Activated T-cell treated with anti-CD3 and anti-CD28 coated beads, Interleukin-2, amount 50 U/mL, for 72 hours (primary cell): ENCODE data around the gene PDS5B. TPM values are rescaled to one million over a fixed set of nuclear protein-coding genes. Genes with fewer than 3 reads are reported as not detected.
"Not testable (repeated sequence)": the region's sequence is repeated elsewhere in the genome, so short reads cannot be mapped to it uniquely, and the experiment has no call there.

Experiments
- ATAC-seq, 2 donors: fragments of 150-1000 bp; cut with Tn5 transposase; replicated peaks in 1 of 2; 2 replicates each; pipeline ENCODE4 v1.10.0; 2021; ENCODE audit warnings: moderate library complexity in 2 of 2, mild to moderate bottlenecking in 1 of 2
- DNase-seq, 2 donors: peaks; one replicate each; pipeline ENCODE4 v3.0.0; 2021 to 2022; ENCODE audit warnings: mixed read lengths in 1 of 2
- H3K27ac Mint-ChIP-seq: one replicate; pipeline ENCODE4 v1.8.0; 2022; ENCODE audit warnings: mild to moderate bottlenecking, moderate library complexity, mixed read lengths
- H3K27me3 Mint-ChIP-seq: one replicate; pipeline ENCODE4 v1.8.0; 2022; ENCODE audit warnings: low read depth, mixed read lengths
- H3K36me3 Mint-ChIP-seq, 2 donors: one replicate each; pipeline ENCODE4 v1.8.0; 2022; ENCODE audit warnings: mixed read lengths in 2 of 2, mild to moderate bottlenecking in 1 of 2; ENCODE audit not compliant: insufficient read depth in 2 of 2
- H3K4me1 Mint-ChIP-seq: one replicate; pipeline ENCODE4 v1.8.0; 2022; ENCODE audit warnings: low read depth, mixed read lengths
- H3K4me3 Mint-ChIP-seq, 2 donors: one replicate each; pipeline ENCODE4 v1.8.0; 2022; ENCODE audit warnings: mild to moderate bottlenecking in 2 of 2, mixed read lengths in 2 of 2, moderate library complexity in 2 of 2
- H3K9me3 Mint-ChIP-seq, 2 donors: one replicate each; pipeline ENCODE4 v1.8.0; 2022; ENCODE audit warnings: mixed read lengths in 2 of 2
- total RNA-seq, 2 donors: library from RNA; stranded (reverse); gene quantifications; one replicate each; pipeline ENCODE4 v1.2.3, GENCODE V29; 2022

Gene PDS5B
- total RNA-seq, 2 donors from 2014 or later = 52.9 to 53.1 TPM

DNA sequence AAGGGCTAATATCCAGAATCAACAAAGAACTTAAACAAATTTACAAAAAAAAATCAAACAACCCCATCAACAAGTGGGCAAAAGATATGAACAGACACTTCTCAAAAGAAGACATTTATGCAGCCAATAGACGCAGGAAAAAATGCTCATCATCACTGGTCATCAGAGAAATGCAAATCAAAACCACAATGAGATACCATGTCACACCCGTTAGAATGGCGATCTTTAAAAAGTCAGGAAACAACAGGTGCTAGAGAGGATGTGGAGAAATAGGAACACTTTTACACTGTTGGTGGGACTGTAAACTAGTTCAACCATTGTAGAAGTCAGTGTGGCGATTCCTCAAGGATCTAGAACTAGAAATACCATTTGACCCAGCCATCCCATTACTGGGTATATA lies 10.6 kb upstream of the PDS5B start:
- H3K27ac Mint-ChIP-seq, DNase-seq, ATAC-seq, H3K4me3 Mint-ChIP-seq, H3K4me1 Mint-ChIP-seq, H3K9me3 Mint-ChIP-seq, H3K27me3 Mint-ChIP-seq: not testable (repeated sequence)
- peaks cover 7 to 10% of the 10 kb centered on the region in 2 donors for H3K36me3 Mint-ChIP-seq

GRCh38 chr13:32577032-32577431 lies 9.2 kb upstream of the PDS5B start:
- Mint-ChIP-seq H3K4me1 (no peaks in the 10 kb centered on the region), H3K27me3 (no peaks in the 10 kb centered on the region), H3K27ac (no peak overlapping the region), H3K9me3 (peaks cover 6 to 9% of the 10 kb centered on the region in 2 donors), H3K4me3 (no peak overlapping the region), H3K36me3 (peaks cover 7 to 10% of the 10 kb centered on the region in 2 donors)
- DNase-seq = no peak
- ATAC-seq = no peak

DNA sequence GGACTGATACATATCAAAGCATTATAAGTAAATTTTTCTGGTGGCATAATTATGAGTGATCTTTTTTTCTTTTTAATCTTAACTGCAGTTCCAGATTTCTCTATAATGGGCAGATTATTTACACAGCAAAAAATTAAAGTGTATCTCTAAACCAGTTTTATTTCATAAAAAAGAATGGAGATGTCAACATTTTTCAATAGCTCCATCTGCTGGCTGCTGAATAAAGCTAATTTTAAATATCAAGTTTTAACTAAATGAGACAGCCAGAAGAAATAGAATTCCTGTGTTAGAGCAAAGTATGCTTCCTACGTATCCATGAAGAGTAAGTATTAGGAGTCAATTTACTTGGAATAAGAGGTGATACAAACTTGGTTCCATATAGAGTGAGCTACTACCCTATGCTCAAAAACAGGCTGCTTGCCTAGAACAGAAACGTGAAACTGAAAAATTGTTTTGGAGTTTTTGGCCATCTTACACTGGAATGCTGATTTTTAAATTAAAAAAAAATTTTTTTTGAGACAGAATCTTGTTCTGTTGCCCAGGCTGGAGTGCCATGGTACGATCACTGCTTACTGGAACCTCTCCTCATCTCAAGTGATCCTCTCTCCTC lies 5.0 kb upstream of the PDS5B start:
- Mint-ChIP-seq H3K9me3 (peaks cover 6 to 9% of the 10 kb centered on the region in 2 donors), H3K27ac (no peak overlapping the region), H3K4me3 (no peak overlapping the region), H3K4me1 (peaks cover 12% of the 10 kb centered on the region), H3K36me3 (peaks cover 7 to 10% of the 10 kb centered on the region in 2 donors), H3K27me3 (no peaks in the 10 kb centered on the region)
- DNase-seq = no peak
- no peak for ATAC-seq

DNA sequence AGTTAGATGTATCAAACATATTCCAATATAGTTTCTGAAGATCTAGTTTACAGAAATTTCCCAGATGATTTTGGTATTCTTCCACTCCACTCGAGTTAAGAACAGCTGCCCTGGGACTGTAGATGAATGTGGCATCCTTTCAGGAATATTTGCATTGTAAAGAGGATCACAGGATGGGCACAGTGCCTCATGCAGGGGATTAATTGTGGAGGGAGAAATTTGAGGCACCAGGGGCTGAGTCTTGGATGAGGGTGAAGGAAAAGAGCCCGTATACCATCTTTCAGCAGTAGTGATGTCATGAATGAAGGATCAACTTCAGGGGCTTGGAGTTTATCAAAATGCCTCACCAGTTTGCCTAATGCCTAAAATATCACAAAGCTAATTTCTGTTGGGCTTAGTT lies 4.0 kb upstream of the PDS5B start:
- H3K27ac Mint-ChIP-seq = no peak overlapping the region
- peaks cover 5 to 6% of the 10 kb centered on the region in 2 donors for H3K9me3 Mint-ChIP-seq
- no peak overlapping the region for H3K4me3 Mint-ChIP-seq
- DNase-seq (no peak), ATAC-seq (no peak)
- no peaks in the 10 kb centered on the region for H3K27me3 Mint-ChIP-seq
- peaks cover 12% of the 10 kb centered on the region for H3K4me1 Mint-ChIP-seq
- peaks cover 2 to 5% of the 10 kb centered on the region in 2 donors for H3K36me3 Mint-ChIP-seq

DNA sequence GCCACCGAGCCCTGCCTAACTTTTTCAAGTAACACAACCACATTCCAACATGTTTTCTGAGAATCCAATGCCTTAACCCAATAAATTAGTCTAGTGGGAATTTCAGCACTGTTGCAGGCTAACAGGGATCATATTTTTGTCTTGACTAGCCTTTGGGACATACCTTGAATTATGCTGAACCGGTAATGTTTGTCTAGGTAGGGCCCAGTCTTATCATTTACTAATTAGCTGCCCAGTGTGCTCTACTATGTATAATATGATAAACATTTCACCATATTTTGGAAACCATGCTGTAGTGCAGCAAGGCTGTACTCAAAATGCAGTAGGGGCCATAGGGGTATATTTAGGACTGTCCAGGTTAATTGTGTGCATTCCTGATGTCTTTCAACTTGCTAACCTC lies 3.3 kb upstream of the PDS5B start:
- Mint-ChIP-seq H3K4me1 (peaks cover 19% of the 10 kb centered on the region), H3K9me3 (peaks cover 4 to 6% of the 10 kb centered on the region in 2 donors), H3K4me3 (no peak overlapping the region), H3K27me3 (no peaks in the 10 kb centered on the region), H3K36me3 (peaks cover 2 to 5% of the 10 kb centered on the region in 2 donors), H3K27ac (no peak overlapping the region)
- ATAC-seq (no peak), DNase-seq (no peak)

- peak overlapping the region; percentile 95 for H3K27ac Mint-ChIP-seq
- H3K27me3 Mint-ChIP-seq = no peaks in the 10 kb centered on the region
- DNase-seq = peak in 1 of 2 donors; percentile 10
- H3K4me1 Mint-ChIP-seq = peaks cover 45% of the 10 kb centered on the region
- ATAC-seq = no peak
- no peaks in the 10 kb centered on the region for H3K9me3 Mint-ChIP-seq
- H3K36me3 Mint-ChIP-seq = peaks cover 2% of the 10 kb centered on the region in 2 donors
- peak overlapping the region; percentile 81 to 95 for H3K4me3 Mint-ChIP-seq
Measured at GRCh38 chr13:32585550-32586079, 637 bp upstream of the PDS5B start.

DNA sequence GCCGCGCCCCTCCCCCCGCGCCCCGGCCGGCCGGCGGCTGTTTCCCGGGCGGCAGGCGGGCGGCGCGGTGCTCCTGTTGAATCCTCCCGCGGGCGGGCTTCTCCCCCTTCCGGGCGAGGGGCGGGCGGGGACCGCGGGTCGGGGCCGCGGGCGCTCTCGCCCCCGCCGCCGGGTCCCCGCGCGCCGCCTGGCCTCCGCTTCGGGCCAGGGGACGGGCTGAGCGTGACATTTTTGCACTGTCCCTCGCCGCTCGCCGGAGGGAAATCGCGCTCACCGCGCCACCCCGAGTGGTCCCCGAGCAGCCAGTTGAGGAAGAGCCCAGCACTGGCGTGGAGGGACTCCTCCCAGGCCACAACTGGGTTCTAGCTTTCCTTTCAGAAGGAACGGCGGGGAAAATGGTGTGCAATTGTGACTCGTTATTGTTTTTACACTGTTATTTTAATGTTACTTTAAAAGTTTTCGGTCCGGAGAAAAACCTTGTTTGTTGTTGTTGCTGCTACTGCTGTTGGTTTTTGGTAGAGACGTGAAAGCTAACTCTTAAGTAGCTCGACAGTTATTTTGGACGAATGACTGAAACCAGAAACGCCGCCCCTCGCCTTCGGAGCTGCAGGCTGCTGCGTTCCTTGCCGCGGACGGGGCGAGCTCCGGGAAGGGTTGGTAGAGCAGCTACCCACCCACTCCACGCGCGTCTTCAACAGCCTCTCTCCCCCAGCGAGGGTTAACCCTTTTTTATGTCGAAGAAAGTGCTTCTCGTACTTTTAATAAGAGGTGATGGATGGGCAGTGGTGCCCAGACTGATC lies 959 bp downstream of the PDS5B start:
- peak; percentile 35 to 42 for ATAC-seq
- peaks cover 54% of the 10 kb centered on the region for H3K4me1 Mint-ChIP-seq
- peak overlapping the region; percentile 88 for H3K27ac Mint-ChIP-seq
- no peaks in the 10 kb centered on the region for H3K9me3 Mint-ChIP-seq
- peaks cover 2% of the 10 kb centered on the region in 2 donors for H3K36me3 Mint-ChIP-seq
- peak; percentile 59 to 62 for DNase-seq
- no peaks in the 10 kb centered on the region for H3K27me3 Mint-ChIP-seq
- H3K4me3 Mint-ChIP-seq = peak overlapping the region; percentile 91 to 97

DNA sequence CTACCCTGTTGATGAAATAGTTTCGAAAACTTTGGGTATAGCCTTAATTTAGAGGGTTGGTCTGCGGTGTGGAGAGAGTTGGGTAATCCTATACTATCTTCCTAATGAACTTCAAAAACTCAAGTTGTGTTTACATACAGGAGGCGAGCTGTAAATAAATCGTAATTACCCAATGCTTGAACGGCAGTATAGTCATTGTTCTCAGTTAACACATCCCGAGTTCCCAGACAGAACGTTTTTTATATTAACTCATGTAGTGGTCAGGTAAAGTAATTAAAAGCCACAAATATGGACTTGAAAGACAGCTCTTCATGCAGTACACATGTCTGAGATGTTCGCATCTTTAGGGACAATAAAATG lies 1.5 kb downstream of the PDS5B start:
- ATAC-seq (no peak), DNase-seq (no peak)
- Mint-ChIP-seq H3K4me1 (peaks cover 60% of the 10 kb centered on the region), H3K36me3 (peaks cover 2% of the 10 kb centered on the region in 2 donors), H3K4me3 (peak overlapping the region; percentile 91 to 97), H3K27ac (peak overlapping the region; percentile 88), H3K9me3 (no peaks in the 10 kb centered on the region), H3K27me3 (no peaks in the 10 kb centered on the region)

GRCh38 chr13:32588736-32589135 lies 2.5 kb downstream of the PDS5B start:
- peak overlapping the region; percentile 91 to 97 for H3K4me3 Mint-ChIP-seq
- DNase-seq = no peak
- no peaks in the 10 kb centered on the region for H3K9me3 Mint-ChIP-seq
- H3K4me1 Mint-ChIP-seq = peaks cover 68% of the 10 kb centered on the region
- H3K27me3 Mint-ChIP-seq = no peaks in the 10 kb centered on the region
- no peak for ATAC-seq
- H3K36me3 Mint-ChIP-seq = peaks cover 2% of the 10 kb centered on the region in 2 donors
- peak overlapping the region; percentile 91 for H3K27ac Mint-ChIP-seq

DNA sequence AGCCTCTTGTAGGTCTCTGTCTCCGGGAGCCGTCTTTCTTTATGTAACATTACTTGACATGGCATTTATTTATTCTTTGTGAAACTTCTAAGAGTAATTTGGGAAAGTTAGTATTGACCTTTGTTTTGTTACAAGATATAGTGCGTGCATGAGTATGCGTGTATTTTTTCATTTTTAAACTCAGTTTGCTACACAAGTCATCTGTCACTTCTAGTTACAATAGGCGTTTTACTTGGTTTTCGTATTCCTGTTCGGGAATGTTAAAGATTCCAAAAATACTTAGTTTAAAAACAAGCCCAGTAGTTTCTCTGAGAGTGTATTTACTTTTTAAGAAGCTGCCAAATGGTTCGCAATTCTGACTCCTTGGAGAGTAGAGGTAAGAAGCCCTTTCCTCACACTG lies 3.2 kb downstream of the PDS5B start:
- H3K36me3 Mint-ChIP-seq = peaks cover 2% of the 10 kb centered on the region in 2 donors

DNA sequence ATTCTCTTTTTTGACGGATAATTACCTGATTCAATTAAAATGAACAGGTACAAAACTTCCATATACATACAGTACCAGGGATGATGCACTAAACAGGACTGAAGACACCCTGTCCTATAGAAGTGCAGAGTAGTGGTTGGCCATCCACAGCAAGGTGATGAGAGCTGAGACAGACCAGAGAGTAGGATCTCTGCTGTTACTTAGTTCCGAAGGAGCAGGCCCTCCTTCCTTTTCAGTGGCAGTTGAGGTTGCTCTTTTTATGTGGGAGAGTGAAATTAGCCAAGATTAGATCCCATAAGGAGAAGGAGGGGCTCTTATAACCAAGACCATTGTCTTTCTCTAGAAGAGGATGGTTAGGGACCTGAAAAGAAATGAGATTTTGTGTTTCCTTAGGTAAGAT lies 4.0 kb downstream of the PDS5B start:
- Mint-ChIP-seq H3K4me3 (no peak overlapping the region), H3K27me3 (no peaks in the 10 kb centered on the region), H3K27ac (peak overlapping the region; percentile 4), H3K9me3 (no peaks in the 10 kb centered on the region), H3K4me1 (peaks cover 78% of the 10 kb centered on the region), H3K36me3 (peaks cover 2% of the 10 kb centered on the region in 2 donors)
- no peak for DNase-seq
- ATAC-seq = no peak

More for the DNA sequence above, 3.2 kb downstream of the PDS5B start:
- no peaks in the 10 kb centered on the region for H3K9me3 Mint-ChIP-seq
- H3K4me1 Mint-ChIP-seq = peaks cover 75% of the 10 kb centered on the region
- DNase-seq (no peak), ATAC-seq (no peak)
- H3K4me3 Mint-ChIP-seq = peak overlapping the region in 1 of 2 donors; percentile 56
- H3K27ac Mint-ChIP-seq = peak overlapping the region; percentile 57
- H3K27me3 Mint-ChIP-seq = no peaks in the 10 kb centered on the region

DNA sequence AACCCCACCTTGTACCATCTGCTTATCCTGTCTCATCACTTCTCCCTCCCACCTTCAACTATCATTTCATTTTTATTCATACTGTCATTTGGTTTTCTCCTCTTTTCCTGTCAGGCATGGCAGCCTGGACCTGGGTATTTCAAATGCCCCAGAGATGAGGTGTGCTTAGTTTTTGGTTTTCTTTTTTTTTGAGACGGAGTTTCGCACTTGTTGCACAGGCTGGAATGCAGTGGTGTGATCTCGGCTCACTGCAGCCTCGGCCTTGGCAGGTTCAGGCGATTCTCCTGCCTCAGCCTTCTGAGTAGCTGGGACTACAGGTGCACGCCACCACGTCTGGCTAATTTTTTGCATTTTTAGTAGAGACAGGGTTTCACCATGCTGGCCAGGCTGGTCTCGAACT lies 5.8 kb downstream of the PDS5B start:
- Mint-ChIP-seq H3K27ac (no peak overlapping the region), H3K4me1 (peaks cover 85% of the 10 kb centered on the region), H3K4me3 (no peak overlapping the region), H3K36me3 (peaks cover 2 to 6% of the 10 kb centered on the region in 2 donors), H3K9me3 (no peaks in the 10 kb centered on the region), H3K27me3 (no peaks in the 10 kb centered on the region)
- ATAC-seq (no peak), DNase-seq (no peak)

- ATAC-seq (no peak), DNase-seq (no peak)
- Mint-ChIP-seq H3K27ac (no peak overlapping the region), H3K9me3 (no peaks in the 10 kb centered on the region), H3K36me3 (peaks cover 0 to 5% of the 10 kb centered on the region in 2 donors), H3K4me1 (peaks cover 66% of the 10 kb centered on the region), H3K4me3 (no peak overlapping the region), H3K27me3 (no peaks in the 10 kb centered on the region)
Measured at GRCh38 chr13:32594157-32594738, 8.0 kb downstream of the PDS5B start.
